AG09309 (cell line): ENCODE measurements around the gene PBX2.
"Not testable (repeated sequence)": the region's sequence is repeated elsewhere in the genome, so short reads cannot be mapped to it uniquely, and the experiment has no call there.

Experiments
- DNase-seq: peaks from one replicate; pipeline ENCODE4 v3.0.0-alpha.2; 2010; ENCODE audit warnings: low read depth
- H3K4me3 ChIP-seq: 2 replicates; pipeline ENCODE4 v1.5.1; 2011; ENCODE audit warnings: mild to moderate bottlenecking, low read depth, low read length, moderate library complexity; ENCODE audit not compliant: control insufficient read depth
- CTCF ChIP-seq: IDR thresholded peaks from 2 replicates; pipeline ENCODE4 v1.5.1; 2011; ENCODE audit warnings: mild to moderate bottlenecking, low read depth, low read length, inconsistent platforms; ENCODE audit not compliant: insufficient read depth, control insufficient read depth; ENCODE audit errors: missing control alignments

Gene PBX2

GRCh38 chr6:32195902-32196681 is 6.1 kb upstream of the PBX2 start:
- peak; percentile 21 for DNase-seq
- TF ChIP-seq CTCF, result no peak
- peak overlapping the region; percentile 89 for H3K4me3 ChIP-seq

DNA sequence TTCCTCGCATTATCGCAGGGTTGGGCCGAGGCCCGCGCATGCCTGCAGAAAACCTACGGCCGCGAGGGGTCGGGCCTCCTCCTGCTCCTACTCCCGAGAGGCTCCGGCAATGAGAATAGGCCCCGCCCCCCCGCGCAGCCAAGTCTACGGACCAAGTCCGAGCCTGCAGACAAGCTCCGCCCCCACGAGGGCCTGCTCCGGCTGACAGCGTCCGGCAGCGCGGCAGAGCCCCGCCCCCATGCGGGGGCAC is 5.6 kb upstream of the PBX2 start:
- H3K4me3 ChIP-seq, result no peak overlapping the region; the same call in 1 of the 2 replicates
- peak; percentile 99 for DNase-seq
- peak; percentile 60 for TF ChIP-seq CTCF

- peak; percentile 18 for DNase-seq
- H3K4me3 ChIP-seq, result peak overlapping the region; percentile 47
- TF ChIP-seq CTCF, result peak; percentile 69
Measured at GRCh38 chr6:32194825-32195651, 5.0 kb upstream of the PBX2 start.

DNA sequence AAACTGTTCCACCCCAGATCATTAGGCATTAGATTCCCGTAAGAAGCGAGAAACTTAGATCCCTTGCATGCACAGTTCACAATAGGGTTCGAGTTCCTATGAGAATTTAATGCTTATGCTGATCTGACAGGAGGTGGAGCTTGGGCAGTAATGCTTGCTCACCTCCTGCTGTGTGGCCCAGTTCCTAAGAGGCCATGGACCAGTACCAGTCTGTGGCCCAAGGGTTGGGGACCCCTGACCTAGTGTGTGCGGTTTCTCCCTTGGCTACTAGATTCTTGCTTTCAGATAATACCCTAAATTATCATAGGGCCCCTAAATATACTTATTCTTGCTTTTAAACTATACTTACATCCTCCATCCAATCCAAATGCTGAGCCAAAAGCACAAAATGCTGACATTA is 4.4 kb upstream of the PBX2 start:
- H3K4me3 ChIP-seq, result no peak overlapping the region
- DNase-seq, result no peak
- TF ChIP-seq CTCF, result no peak

DNA sequence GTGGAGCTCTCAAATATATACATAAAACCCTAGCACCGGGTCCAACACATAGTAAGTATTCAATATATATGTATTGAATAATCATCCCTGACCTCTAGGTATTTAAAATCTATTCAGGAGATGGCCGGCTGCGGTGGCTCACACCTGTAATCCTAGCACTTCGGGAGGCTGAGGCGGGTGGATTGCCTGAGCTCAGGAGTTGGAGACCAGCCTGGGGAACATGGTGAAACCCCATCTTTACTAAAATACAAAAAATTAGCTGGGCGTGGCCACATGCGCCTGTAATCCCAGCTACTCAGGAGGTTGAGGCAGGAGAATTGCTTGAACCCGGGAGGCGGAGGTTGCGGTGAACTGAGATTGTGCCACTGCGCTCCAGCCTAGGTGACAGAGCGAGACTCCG is 3.1 kb upstream of the PBX2 start:
- not testable (repeated sequence) for H3K4me3 ChIP-seq

GRCh38 chr6:32192608-32193039 is 2.6 kb upstream of the PBX2 start, which contains the start of gene GPSM3:
GPSM3 (minus strand) TSS chr6:32192643; CDS start chr6:32192513, 130 bp downstream.
- H3K4me3 ChIP-seq, result no peak within 1 kb of the TSS
- no peak for DNase-seq
- no peak for TF ChIP-seq CTCF

More for the DNA sequence above, 3.1 kb upstream of the PBX2 start:
- not testable (repeated sequence) for DNase-seq

- DNase-seq, result no peak
- no peak for TF ChIP-seq CTCF
- H3K4me3 ChIP-seq, result no peak overlapping the region
Measured at GRCh38 chr6:32191696-32192607, 1.9 kb upstream of the PBX2 start.
